HepG2 (cell line): ENCODE results near the gene PTPRD. TPM values are rescaled to one million over a fixed set of nuclear protein-coding genes. Genes with fewer than 3 reads are reported as not detected.

Source experiments
- ATAC-seq: fragments of 200-7000 bp; cut with Tn5 transposase; 3 replicates; pipeline ENCODE4 v1.9.1; 2020; ENCODE audit warnings: mild to moderate bottlenecking, moderate library complexity
- BruUV-seq: library from RNA; stranded (reverse); fragments of 400-500 nt; replicated peaks from 2 replicates; lab custom pipeline; 2021; lab: Mats Ljungman, UMichigan
- CTCF ChIA-PET: fragments of 300-600 bp; formaldehyde crosslinking; extraction: SDS; loops from one replicate; lab custom pipeline; 2021; ENCODE audit warnings: low total read pairs, inconsistent platforms, low intra/inter-chr PET ratio; lab: Yijun Ruan, JAX
- POLR2A ChIA-PET: fragments of 350-600 bp; sonication (Branson Sonifier 250); formaldehyde crosslinking; loops from one replicate; lab custom pipeline; 2020; ENCODE audit warnings: antibody characterized with exemption, inconsistent platforms; lab: Yijun Ruan, JAX
- DNase-seq: peaks from one replicate; pipeline ENCODE4 v3.0.0-alpha.2; 2015; ENCODE audit warnings: low spot score
- FAIRE-seq: peaks from 3 replicates; lab custom pipeline; 2011; peaks lifted over from hg19 to GRCh38; lab: Jason Lieb, UNC
- H2AFZ ChIP-seq: one replicate; pipeline ENCODE4 v1.6.1; 2011; ENCODE audit warnings: low read length, inconsistent platforms
- H3K27ac ChIP-seq: fragments of 300-600 bp; 3 replicates; pipeline ENCODE4 v1.8.0; 2011; ENCODE audit warnings: mixed run types, mild to moderate bottlenecking, mixed read lengths, low read length, inconsistent platforms; ENCODE audit not compliant: insufficient read depth; ENCODE audit errors: extremely low read length
- H3K27me3 ChIP-seq, 2 experiments: fragments of 200-600 bp in 1 of 2; 2 replicates in 1 of 2; 3 replicates in 1 of 2; pipeline versions ENCODE4 v1.6.0 to v1.8.0; 2011; ENCODE audit warnings: low read length in 2 of 2, mild to moderate bottlenecking in 2 of 2, moderate library complexity in 2 of 2, inconsistent platforms in 1 of 2; ENCODE audit not compliant: insufficient read depth in 2 of 2, control insufficient read depth in 1 of 2
- H3K36me3 ChIP-seq, 2 experiments: fragments of 200-600 bp in 1 of 2; replicated peaks in 1 of 2; 2 replicates in 1 of 2; 3 replicates in 1 of 2; pipeline versions ENCODE4 v1.5.1 to v1.8.0; 2011; ENCODE audit warnings: low read length in 2 of 2, inconsistent platforms in 1 of 2; ENCODE audit not compliant: insufficient read depth in 2 of 2, control insufficient read depth in 1 of 2
- H3K4me1 ChIP-seq: 2 replicates; pipeline ENCODE4 v1.5.1; 2012; ENCODE audit warnings: low read length, inconsistent platforms; ENCODE audit not compliant: insufficient read depth
- H3K4me2 ChIP-seq: 2 replicates; pipeline ENCODE4 v1.6.0; 2011; ENCODE audit warnings: low read depth, low read length, inconsistent platforms
- H3K4me3 ChIP-seq, 3 experiments: fragments of 200-600 bp in 1 of 3; sonication (generic), shearing (Covaris generic) in 1 of 3; replicated peaks in 1 of 3; 2 replicates each; pipeline ENCODE4 v1.5.1; 2011 to 2016; ENCODE audit warnings: low read length in 3 of 3, inconsistent platforms in 2 of 3, low read depth in 2 of 3, mild to moderate bottlenecking in 2 of 3, control low read depth in 1 of 3, mixed read lengths in 1 of 3; ENCODE audit not compliant: insufficient read depth in 1 of 3
- H3K79me2 ChIP-seq: one replicate; pipeline ENCODE4 v1.6.1; 2011; ENCODE audit warnings: low read length, inconsistent platforms; ENCODE audit not compliant: insufficient read depth
- H3K9ac ChIP-seq: 2 replicates; pipeline ENCODE4 v1.6.0; 2011; ENCODE audit warnings: mild to moderate bottlenecking, low read depth, low read length, inconsistent platforms; ENCODE audit not compliant: insufficient read depth
- H3K9me3 ChIP-seq: 2 replicates; pipeline ENCODE4 v1.5.1; 2012; ENCODE audit warnings: mild to moderate bottlenecking, low read length
- H4K20me1 ChIP-seq: 2 replicates; pipeline ENCODE4 v1.6.0; 2011; ENCODE audit warnings: inconsistent platforms, mild to moderate bottlenecking, low read length, moderate library complexity; ENCODE audit not compliant: insufficient read depth
- ADNP ChIP-seq: sonication (generic); formaldehyde crosslinking; IDR thresholded peaks from 2 replicates; pipeline ENCODE4 v1.4.0; 2020; ENCODE audit warnings: missing genetic modification reagents
- RAD21 ChIP-seq: fragments of 450-650 bp; formaldehyde crosslinking; IDR thresholded peaks from 2 replicates; pipeline ENCODE4 v1.5.0; 2020; ENCODE audit warnings: mild to moderate bottlenecking
- RFX5 ChIP-seq: IDR thresholded peaks from 2 replicates; pipeline ENCODE4 v1.6.1; 2011; ENCODE audit warnings: low read depth, low read length, improper control_type of control experiment
- SMC3 ChIP-seq: IDR thresholded peaks from 2 replicates; pipeline ENCODE4 v1.6.1; 2011; ENCODE audit warnings: low read length, improper control_type of control experiment
- STAG1 ChIP-seq: sonication (generic); formaldehyde crosslinking; IDR thresholded peaks from 2 replicates; pipeline ENCODE4 v1.4.0; 2020; ENCODE audit warnings: missing genetic modification reagents
- ZC3H13 ChIP-seq: sonication (generic); formaldehyde crosslinking; IDR thresholded peaks from 2 replicates; pipeline ENCODE4 v1.8.1; 2023; ENCODE audit warnings: mild to moderate bottlenecking, missing genetic modification reagents, moderate library complexity
- ZNF33A ChIP-seq: sonication (generic); formaldehyde crosslinking; IDR thresholded peaks from 2 replicates; pipeline ENCODE4 v1.5.1; 2020; ENCODE audit warnings: missing genetic modification reagents, mild to moderate bottlenecking, moderate library complexity, borderline replicate concordance
- ZNF460 ChIP-seq: sonication (generic); formaldehyde crosslinking; IDR thresholded peaks from 2 replicates; pipeline ENCODE4 v1.5.1; 2020; ENCODE audit warnings: missing genetic modification reagents, mild to moderate bottlenecking, borderline replicate concordance
- ZNF724P ChIP-seq: sonication (generic); formaldehyde crosslinking; IDR thresholded peaks from 2 replicates; pipeline ENCODE4 v1.8.0; 2022; ENCODE audit warnings: missing genetic modification reagents, borderline replicate concordance
- WGBS: methylation state at CpG from one replicate; pipeline ENCODE4 v1.1.6; 2017; ENCODE audit warnings: low lambda C conversion rate; 5-methylcytosine and 5-hydroxymethylcytosine counted together
- in situ Hi-C: cut with HindIII; loops from 2 replicates; pipeline ENCODE4 v1.10.0; 2017; ENCODE audit warnings: low pct_unique_long_range_greater_than_20kb; ENCODE audit not compliant: extremely low pct_ligation_motif_present
- intact Hi-C: fragments of 100-400 bp; cut with micrococcal nuclease; formaldehyde crosslinking; loops from one replicate; pipeline ENCODE4 v1.10.0; 2022; ENCODE audit not compliant: unreplicated experiment
- polyA plus RNA-seq, 8 experiments: library from polyadenylated mRNA; depleted of rRNA in 3 of 8; stranded (reverse) in 7 of 8; unstranded in 1 of 8; fragments of >200 nt; fragmentation: Illumina TruSeq in 4 of 8; extraction: Trizol in 4 of 8; gene quantifications; 2 replicates each; pipeline versions ENCODE4 v1.2.1 to v1.2.3, GENCODE V29; 2011 to 2016; ENCODE audit warnings: low read depth in 4 of 8, missing spikeins in 1 of 8, mixed read lengths in 1 of 8; ENCODE audit not compliant: insufficient read depth in 1 of 8
- total RNA-seq, 5 experiments: library from RNA; depleted of rRNA; stranded (reverse); fragments of >200 nt; fragmentation: Illumina TruSeq; extraction: Trizol; gene quantifications; 2 replicates each; pipeline ENCODE4 v1.2.3, GENCODE V29; 2016; ENCODE audit warnings: low read depth in 1 of 5
- TF ChIP-seq, protein P1 (sequence below): sonication (generic); formaldehyde crosslinking; IDR thresholded peaks from 2 replicates; pipeline ENCODE4 v1.5.0; 2020; ENCODE audit warnings: mild to moderate bottlenecking, missing genetic modification reagents, moderate library complexity

The PTPRD gene
- total and polyA plus RNA-seq, 2 of the 13 experiments (the other 11 are each of a cell fraction or from before 2014, with no cell fraction given): 0.05 TPM; not detected in 1

DNA sequence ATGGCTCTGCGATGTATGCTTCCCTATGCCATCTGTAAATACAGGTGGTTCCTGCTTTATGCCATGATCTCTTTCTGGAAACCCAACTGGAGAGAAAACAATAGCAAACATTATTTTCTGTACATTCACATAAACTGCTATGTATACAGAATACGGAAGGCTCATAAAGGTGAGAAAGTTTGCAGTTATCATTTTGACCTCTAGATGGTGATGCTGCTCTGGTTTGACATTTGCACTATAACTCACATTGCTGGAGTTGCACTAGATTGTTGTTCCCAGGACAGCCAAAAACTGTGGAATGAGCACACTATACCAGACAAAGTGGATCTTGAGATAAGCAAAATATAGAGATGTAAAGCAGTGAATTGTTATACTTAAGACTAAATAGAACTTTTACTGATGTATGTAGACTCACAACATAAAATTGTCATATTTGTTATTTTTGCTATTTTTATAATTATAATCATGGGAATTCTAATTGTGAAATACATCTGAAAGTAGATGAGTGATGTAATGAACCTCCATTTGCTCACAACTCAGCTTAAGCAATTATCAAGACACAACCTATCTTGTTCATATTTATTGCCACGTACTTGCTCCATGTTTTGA, 246.5 kb downstream of the PTPRD start:
- DNase-seq (peak; percentile 32), ATAC-seq (peak; percentile 89), FAIRE-seq (peak; percentile 21)
- in situ Hi-C loops (no loop called here), intact Hi-C loops (loop anchor here (1.0 kb wide), 2 partner anchors 953 to 1963 kb away; no protein-coding TSS in a partner anchor)
- H3K27ac ChIP-seq: no peak overlapping the region
- no peak overlapping the region for H3K4me3 ChIP-seq
- no peaks in the 10 kb centered on the region for H3K9me3 ChIP-seq
- no TSS peak for BruUV-seq
- no peaks in the 10 kb centered on the region for H4K20me1 ChIP-seq
- H3K4me1 ChIP-seq: no peaks in the 10 kb centered on the region
- H3K36me3 ChIP-seq: no peaks in the 10 kb centered on the region
- no peaks in the 10 kb centered on the region for H3K27me3 ChIP-seq
- CTCF ChIA-PET: interaction anchor here (0.5 to 2.6 kb wide), 2 partner anchors 801 to 1963 kb away, joined by 3 to 11 read pairs; no protein-coding TSS in a partner anchor
- POLR2A ChIA-PET: no interaction called here
- H2AFZ ChIP-seq: no peak overlapping the region
- H3K4me2 ChIP-seq: no peak overlapping the region
- H3K79me2 ChIP-seq: no peaks in the 10 kb centered on the region
- no peak overlapping the region for H3K9ac ChIP-seq
- TF ChIP-seq SMC3: peak; percentile 54
- TF ChIP-seq RFX5: no peak
- TF ChIP-seq STAG1: peak; percentile 85
- no peak for TF ChIP-seq ZNF460 (CRISPR knock-in tag)
- TF ChIP-seq, protein P1, sequence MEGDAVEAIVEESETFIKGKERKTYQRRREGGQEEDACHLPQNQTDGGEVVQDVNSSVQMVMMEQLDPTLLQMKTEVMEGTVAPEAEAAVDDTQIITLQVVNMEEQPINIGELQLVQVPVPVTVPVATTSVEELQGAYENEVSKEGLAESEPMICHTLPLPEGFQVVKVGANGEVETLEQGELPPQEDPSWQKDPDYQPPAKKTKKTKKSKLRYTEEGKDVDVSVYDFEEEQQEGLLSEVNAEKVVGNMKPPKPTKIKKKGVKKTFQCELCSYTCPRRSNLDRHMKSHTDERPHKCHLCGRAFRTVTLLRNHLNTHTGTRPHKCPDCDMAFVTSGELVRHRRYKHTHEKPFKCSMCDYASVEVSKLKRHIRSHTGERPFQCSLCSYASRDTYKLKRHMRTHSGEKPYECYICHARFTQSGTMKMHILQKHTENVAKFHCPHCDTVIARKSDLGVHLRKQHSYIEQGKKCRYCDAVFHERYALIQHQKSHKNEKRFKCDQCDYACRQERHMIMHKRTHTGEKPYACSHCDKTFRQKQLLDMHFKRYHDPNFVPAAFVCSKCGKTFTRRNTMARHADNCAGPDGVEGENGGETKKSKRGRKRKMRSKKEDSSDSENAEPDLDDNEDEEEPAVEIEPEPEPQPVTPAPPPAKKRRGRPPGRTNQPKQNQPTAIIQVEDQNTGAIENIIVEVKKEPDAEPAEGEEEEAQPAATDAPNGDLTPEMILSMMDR (CRISPR knock-in tag): peak; percentile 76
- TF ChIP-seq ADNP (CRISPR knock-in tag): no peak
- TF ChIP-seq ZC3H13 (CRISPR knock-in tag): no peak
- no peak for TF ChIP-seq ZNF33A
- no peak for TF ChIP-seq ZNF724P (CRISPR knock-in tag)
- 0 out of 2 replicates have a peak, but pooled peaks have one; percentile 19 for TF ChIP-seq RAD21 (CRISPR knock-in tag)
- 23% methylated on average over 3 of the region's 3 CpGs for WGBS
